Measurements from ENCODE around the gene C6orf118.

GRCh38 chr6:165245701-165246100 lies 63.7 kb downstream of the C6orf118 start:
- TF ChIP-seq CTCF (conservative IDR thresholded peaks at IDR 0.05 in 1 of 2, IDR thresholded peaks at IDR 0.05 in 1 of 2; ENCODE audit: extremely low read depth in 1 of 2, insufficient read depth in 1 of 2, low read depth in 1 of 2, low read length in 2 of 2) (no peak), EZH2 (IDR thresholded peaks at IDR 0.05; ENCODE audit: borderline replicate concordance, low read length) (no peak)

Data from mammary epithelial cell (primary cell).